ENCODE measurements around the gene CRYBA1.

- no peak for TF ChIP-seq EZH2 (IDR thresholded peaks at IDR 0.05)
- no peak for TF ChIP-seq CTCF (IDR thresholded peaks at IDR 0.05)
- TF ChIP-seq EZH2phosphoT487 (IDR thresholded peaks at IDR 0.05), result no peak
Observed at GRCh38 chr17:29212681-29213121, 34.0 kb upstream of the CRYBA1 start.

Data from neural progenitor cell (in vitro differentiated cells).